Measurements from ENCODE around the gene TRIM67. TPM values are rescaled to one million over a fixed set of nuclear protein-coding genes. Genes with fewer than 3 reads are reported as not detected.
A peak's percentile ranks its signal among the peaks of the same experiment; 100 is the strongest.

TRIM67 gene
- total RNA-seq, 1 experiment from 2014 or later: 0.54 TPM

DNA sequence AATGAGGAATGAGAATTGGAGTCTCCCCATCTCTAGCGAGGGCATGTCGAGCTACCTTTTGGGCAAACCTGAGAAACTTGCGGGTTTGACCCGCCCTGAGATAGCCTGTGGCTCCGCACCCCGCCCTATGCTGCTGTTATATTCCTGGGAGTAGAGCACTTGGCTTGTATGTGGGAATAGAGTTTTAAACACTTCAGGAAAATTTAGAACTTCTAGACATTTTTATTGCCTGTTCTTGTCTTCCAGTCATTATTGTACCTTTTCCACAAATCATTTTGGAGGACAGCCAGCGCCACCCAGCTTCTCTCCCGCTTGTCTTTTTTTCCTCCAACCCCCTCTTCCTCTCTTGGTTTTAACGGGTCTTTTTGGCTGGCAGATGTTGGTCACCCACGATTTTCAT lies 79.9 kb downstream of the TRIM67 start:
- H3K9me3 Mint-ChIP-seq (ENCODE audit: unreplicated experiment): no peaks in the 10 kb centered on the region
- H3K36me3 Mint-ChIP-seq (ENCODE audit: insufficient read depth, unreplicated experiment): peaks cover 59% of the 10 kb centered on the region
- peaks cover 44% of the 10 kb centered on the region for H3K4me1 Mint-ChIP-seq (ENCODE audit: low read depth, unreplicated experiment)
- POLR2A ChIA-PET: interaction anchor here (0.8 to 1.6 kb wide), 3 partner anchors 8 to 96 kb away, joined by 3 to 5 read pairs (median 4); partner anchors contain the start of genes EXOC8 and SPRTN
- no peak for DNase-seq
- no peaks in the 10 kb centered on the region for H3K27me3 Mint-ChIP-seq (ENCODE audit: insufficient read depth, unreplicated experiment)
- H3K27me3 ChIP-seq (replicated peaks; ENCODE audit: control insufficient read depth, insufficient read depth, low read length): no peaks in the 10 kb centered on the region
- TF ChIP-seq, protein P1, sequence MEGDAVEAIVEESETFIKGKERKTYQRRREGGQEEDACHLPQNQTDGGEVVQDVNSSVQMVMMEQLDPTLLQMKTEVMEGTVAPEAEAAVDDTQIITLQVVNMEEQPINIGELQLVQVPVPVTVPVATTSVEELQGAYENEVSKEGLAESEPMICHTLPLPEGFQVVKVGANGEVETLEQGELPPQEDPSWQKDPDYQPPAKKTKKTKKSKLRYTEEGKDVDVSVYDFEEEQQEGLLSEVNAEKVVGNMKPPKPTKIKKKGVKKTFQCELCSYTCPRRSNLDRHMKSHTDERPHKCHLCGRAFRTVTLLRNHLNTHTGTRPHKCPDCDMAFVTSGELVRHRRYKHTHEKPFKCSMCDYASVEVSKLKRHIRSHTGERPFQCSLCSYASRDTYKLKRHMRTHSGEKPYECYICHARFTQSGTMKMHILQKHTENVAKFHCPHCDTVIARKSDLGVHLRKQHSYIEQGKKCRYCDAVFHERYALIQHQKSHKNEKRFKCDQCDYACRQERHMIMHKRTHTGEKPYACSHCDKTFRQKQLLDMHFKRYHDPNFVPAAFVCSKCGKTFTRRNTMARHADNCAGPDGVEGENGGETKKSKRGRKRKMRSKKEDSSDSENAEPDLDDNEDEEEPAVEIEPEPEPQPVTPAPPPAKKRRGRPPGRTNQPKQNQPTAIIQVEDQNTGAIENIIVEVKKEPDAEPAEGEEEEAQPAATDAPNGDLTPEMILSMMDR (IDR thresholded peaks at IDR 0.05; ENCODE audit: insufficient read depth in 1 of 2, low read depth in 1 of 2, low read length in 1 of 2, severe bottlenecking in 1 of 2, unreplicated experiment in 1 of 2): peak in 1 of 2 experiments; percentile 9
- BruUV-seq (replicated peaks): no TSS peak
- H3K4me3 Mint-ChIP-seq (ENCODE audit: unreplicated experiment): peak overlapping the region; percentile 93
- H3K27ac Mint-ChIP-seq (ENCODE audit: unreplicated experiment): peak overlapping the region; percentile 94
- H3K36me3 ChIP-seq (ENCODE audit: control insufficient read depth, insufficient read depth, low read length): peaks cover 1% of the 10 kb centered on the region; the same call in 1 of the 2 replicates
- CTCF ChIA-PET: interaction anchor here (0.7 kb wide), 1 partner anchor 22 kb away, joined by 3 read pairs; no protein-coding TSS in a partner anchor
- H3K9me3 ChIP-seq: no peaks in the 10 kb centered on the region
- intact Hi-C loops (cut with micrococcal nuclease; ENCODE audit: unreplicated experiment): no loop called here
- H3K4me1 ChIP-seq: peaks cover 28% of the 10 kb centered on the region
- peak overlapping the region; percentile 76 for H3K4me3 ChIP-seq (ENCODE audit: low read depth, low read length)

DNA sequence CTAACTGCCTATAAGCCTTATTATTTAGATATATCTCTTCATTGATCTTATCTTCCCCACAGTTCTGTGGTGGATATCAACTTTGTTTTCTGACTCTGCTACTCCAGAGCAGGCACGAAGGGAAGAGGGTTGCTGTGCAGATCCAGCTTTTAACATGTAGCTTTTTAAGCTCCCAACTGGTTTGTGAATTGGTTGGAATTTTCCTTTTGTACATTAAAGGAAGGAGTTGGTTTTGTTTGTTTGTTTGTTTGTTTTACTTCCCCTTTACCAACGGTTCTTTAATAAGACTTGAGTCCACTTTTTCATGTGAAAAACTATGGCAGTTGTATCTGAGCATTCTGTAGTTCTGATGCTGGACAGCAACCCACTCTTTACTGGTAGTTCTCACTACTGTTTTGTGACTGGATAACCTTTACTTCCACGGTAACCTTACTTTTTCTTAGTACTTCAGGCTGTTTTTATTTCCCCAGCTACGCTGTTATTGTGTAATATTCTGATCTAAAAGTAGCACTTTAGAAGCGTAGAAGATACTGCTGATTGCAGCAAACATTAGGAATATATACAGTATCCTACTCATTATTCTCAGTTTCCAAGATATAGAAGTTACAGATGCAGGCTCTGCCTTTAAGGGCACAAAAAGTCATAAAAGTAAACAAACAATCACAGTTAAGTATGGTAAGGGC lies 80.8 kb downstream of the TRIM67 start:
- Histone ChIP-seq H3K4me1 (peaks cover 30% of the 10 kb centered on the region), H3K27me3 (replicated peaks; ENCODE audit: control insufficient read depth, insufficient read depth, low read length) (no peaks in the 10 kb centered on the region), H3K36me3 (ENCODE audit: control insufficient read depth, insufficient read depth, low read length) (peaks cover 1% of the 10 kb centered on the region; the same call in 1 of the 2 replicates), H3K4me3 (ENCODE audit: low read depth, low read length) (peak overlapping the region; percentile 76), H3K9me3 (no peaks in the 10 kb centered on the region)
- no TSS peak for BruUV-seq (replicated peaks)
- ChIA-PET POLR2A (interaction anchor here (0.9 to 1.6 kb wide), 2 partner anchors 13 to 95 kb away, joined by 3 to 5 read pairs; partner anchors contain the start of genes EXOC8 and SPRTN), CTCF (no interaction called here)
- Mint-ChIP-seq H3K27me3 (ENCODE audit: insufficient read depth, unreplicated experiment) (no peaks in the 10 kb centered on the region), H3K4me1 (ENCODE audit: low read depth, unreplicated experiment) (peaks cover 47% of the 10 kb centered on the region), H3K4me3 (ENCODE audit: unreplicated experiment) (peak overlapping the region; percentile 93), H3K36me3 (ENCODE audit: insufficient read depth, unreplicated experiment) (peaks cover 50% of the 10 kb centered on the region), H3K27ac (ENCODE audit: unreplicated experiment) (peak overlapping the region; percentile 94), H3K9me3 (ENCODE audit: unreplicated experiment) (no peaks in the 10 kb centered on the region)
- intact Hi-C loops (cut with micrococcal nuclease; ENCODE audit: unreplicated experiment): no loop called here
- DNase-seq: no peak
- TF ChIP-seq, protein P1 (IDR thresholded peaks at IDR 0.05; ENCODE audit: insufficient read depth in 1 of 2, low read depth in 1 of 2, low read length in 1 of 2, severe bottlenecking in 1 of 2, unreplicated experiment in 1 of 2): no peak

DNA sequence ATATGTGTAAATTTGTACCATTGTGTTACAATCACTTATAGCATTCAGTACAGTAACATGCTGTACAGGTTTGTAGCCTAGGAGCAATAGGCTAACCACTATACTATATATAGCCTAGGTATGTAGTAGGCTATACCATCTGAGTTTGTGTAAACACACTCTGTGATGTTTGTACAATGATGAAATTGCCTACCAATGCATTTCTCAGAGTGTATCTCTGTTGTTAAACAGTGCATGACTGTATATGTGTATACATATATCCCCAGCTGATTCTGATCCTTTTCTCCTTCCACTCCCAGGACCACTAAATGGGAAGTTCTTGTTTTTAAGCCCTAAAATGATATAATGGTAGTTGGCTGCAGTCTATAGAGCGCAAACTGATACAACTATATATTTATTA lies 86.9 kb downstream of the TRIM67 start:
- no peak overlapping the region for H3K4me3 ChIP-seq (ENCODE audit: low read depth, low read length)
- Mint-ChIP-seq H3K27me3 (ENCODE audit: insufficient read depth, unreplicated experiment) (no peaks in the 10 kb centered on the region), H3K9me3 (ENCODE audit: unreplicated experiment) (no peaks in the 10 kb centered on the region), H3K36me3 (ENCODE audit: insufficient read depth, unreplicated experiment) (peaks cover 39% of the 10 kb centered on the region), H3K27ac (ENCODE audit: unreplicated experiment) (no peak overlapping the region), H3K4me3 (ENCODE audit: unreplicated experiment) (no peak overlapping the region), H3K4me1 (ENCODE audit: low read depth, unreplicated experiment) (peaks cover 30% of the 10 kb centered on the region)
- ChIA-PET POLR2A (no interaction called here), CTCF (no interaction called here)
- H3K4me1 ChIP-seq: peaks cover 10% of the 10 kb centered on the region; the same call in 1 of the 2 replicates
- peak in 1 of 2 experiments; percentile 12 for DNase-seq
- H3K9me3 ChIP-seq: no peaks in the 10 kb centered on the region
- TF ChIP-seq, protein P1 (IDR thresholded peaks at IDR 0.05; ENCODE audit: insufficient read depth in 1 of 2, low read depth in 1 of 2, low read length in 1 of 2, severe bottlenecking in 1 of 2, unreplicated experiment in 1 of 2): no peak
- H3K36me3 ChIP-seq (ENCODE audit: control insufficient read depth, insufficient read depth, low read length): peaks cover 1% of the 10 kb centered on the region
- no TSS peak for BruUV-seq (replicated peaks)
- no peaks in the 10 kb centered on the region for H3K27me3 ChIP-seq (replicated peaks; ENCODE audit: control insufficient read depth, insufficient read depth, low read length)
- intact Hi-C loops (cut with micrococcal nuclease; ENCODE audit: unreplicated experiment): no loop called here

All from Caco-2 (cell line).